PFSK-1 (cell line): ENCODE data around the gene RHD.

Experiments used
- FOXP2 ChIP-seq: optimal IDR thresholded peaks from 2 replicates; pipeline ENCODE3; 2011; ENCODE audit warnings: borderline replicate concordance, control low read depth, inconsistent platforms; ENCODE audit not compliant: insufficient read depth; ENCODE audit errors: extremely low read length, extremely low read depth
- POLR2AphosphoS5 ChIP-seq: IDR thresholded peaks from 2 replicates; pipeline ENCODE4 v1.6.1; 2012; ENCODE audit warnings: low read depth, mild to moderate bottlenecking, control low read depth, low read length, moderate library complexity
- REST ChIP-seq, 2 experiments: IDR thresholded peaks; 2 replicates each; pipeline versions ENCODE4 v1.6.1 to v1.8.0; 2011 to 2012; ENCODE audit warnings: low read depth in 2 of 2, low read length in 2 of 2, control low read depth in 1 of 2, inconsistent platforms in 1 of 2, mild to moderate bottlenecking in 1 of 2, moderate library complexity in 1 of 2; ENCODE audit not compliant: insufficient read depth in 1 of 2
- SIN3A ChIP-seq: IDR thresholded peaks from 2 replicates; pipeline ENCODE4 v1.6.1; 2012; ENCODE audit warnings: mild to moderate bottlenecking, low read length, moderate library complexity, borderline replicate concordance; ENCODE audit not compliant: insufficient read depth
- TAF1 ChIP-seq: IDR thresholded peaks from 2 replicates; pipeline ENCODE4 v1.6.1; 2012; ENCODE audit warnings: low read length, control low read depth, borderline replicate concordance; ENCODE audit not compliant: insufficient read depth

GRCh38 chr1:25222606-25223005, 49.7 kb upstream of the RHD start:
- TF ChIP-seq REST (IDR thresholded peaks at IDR 0.05; ENCODE audit: insufficient read depth in 1 of 2, low read depth in 2 of 2, low read length in 2 of 2) (no peak), TAF1 (no peak), POLR2AphosphoS5 (no peak), FOXP2 (no peak), SIN3A (no peak)
